H1 (cell line): ENCODE results near the gene FOSL1. TPM values are rescaled to one million over a fixed set of nuclear protein-coding genes. Genes with fewer than 3 reads are reported as not detected.
A peak's percentile ranks its signal among the peaks of the same experiment; 100 is the strongest.

Experiments
- BRCA1 ChIP-seq: IDR thresholded peaks from 2 replicates; pipeline ENCODE4 v1.6.1; 2012; ENCODE audit warnings: low read depth, low read length, improper control_type of control experiment
- CBX8 ChIP-seq: fragments of 300-800, 300-1000 bp; sonication (generic); IDR thresholded peaks from 2 replicates; pipeline ENCODE4 v1.7.1; 2016; ENCODE audit warnings: low read depth, low read length, borderline replicate concordance
- HDAC2 ChIP-seq, 2 experiments: fragments of 300-600 bp in 1 of 2; sonication (generic) in 1 of 2; IDR thresholded peaks; 2 replicates each; pipeline ENCODE4 v1.6.1; 2011 to 2012; ENCODE audit warnings: low read depth in 2 of 2, low read length in 2 of 2, mild to moderate bottlenecking in 2 of 2, moderate library complexity in 2 of 2, borderline replicate concordance in 1 of 2, inconsistent platforms in 1 of 2
- SIX5 ChIP-seq: IDR thresholded peaks from 2 replicates; pipeline ENCODE4 v1.6.1; 2011; ENCODE audit warnings: mild to moderate bottlenecking, low read depth, low read length
- polyA plus RNA-seq, 7 experiments: library from polyadenylated mRNA; depleted of rRNA in 3 of 7; stranded (reverse) in 5 of 7; unstranded in 2 of 7; fragments of >200 nt in 5 of 7; fragments of 200-250 nt in 2 of 7; gene quantifications; 1 replicate in 5 of 7; 2 replicates in 1 of 7; 4 replicates in 1 of 7; pipeline versions ENCODE4 v1.2.1 to v1.2.3, GENCODE V29; 2011 to 2013; ENCODE audit warnings: missing spikeins in 2 of 7, mixed read lengths in 2 of 7
- total RNA-seq: library from RNA; stranded (reverse); fragmentation: NEBNext Ultra II Directional; extraction: Animal tissue kit (Norgen Biotek cat#: 25700); gene quantifications from 2 replicates; pipeline ENCODE4 v1.2.1, GENCODE V29; 2021

Gene FOSL1
- total and polyA plus RNA-seq, 2 of the 8 experiments (the other 6 are each of a cell fraction or from before 2014, with no cell fraction given) = 6.3 to 7.2 TPM

DNA sequence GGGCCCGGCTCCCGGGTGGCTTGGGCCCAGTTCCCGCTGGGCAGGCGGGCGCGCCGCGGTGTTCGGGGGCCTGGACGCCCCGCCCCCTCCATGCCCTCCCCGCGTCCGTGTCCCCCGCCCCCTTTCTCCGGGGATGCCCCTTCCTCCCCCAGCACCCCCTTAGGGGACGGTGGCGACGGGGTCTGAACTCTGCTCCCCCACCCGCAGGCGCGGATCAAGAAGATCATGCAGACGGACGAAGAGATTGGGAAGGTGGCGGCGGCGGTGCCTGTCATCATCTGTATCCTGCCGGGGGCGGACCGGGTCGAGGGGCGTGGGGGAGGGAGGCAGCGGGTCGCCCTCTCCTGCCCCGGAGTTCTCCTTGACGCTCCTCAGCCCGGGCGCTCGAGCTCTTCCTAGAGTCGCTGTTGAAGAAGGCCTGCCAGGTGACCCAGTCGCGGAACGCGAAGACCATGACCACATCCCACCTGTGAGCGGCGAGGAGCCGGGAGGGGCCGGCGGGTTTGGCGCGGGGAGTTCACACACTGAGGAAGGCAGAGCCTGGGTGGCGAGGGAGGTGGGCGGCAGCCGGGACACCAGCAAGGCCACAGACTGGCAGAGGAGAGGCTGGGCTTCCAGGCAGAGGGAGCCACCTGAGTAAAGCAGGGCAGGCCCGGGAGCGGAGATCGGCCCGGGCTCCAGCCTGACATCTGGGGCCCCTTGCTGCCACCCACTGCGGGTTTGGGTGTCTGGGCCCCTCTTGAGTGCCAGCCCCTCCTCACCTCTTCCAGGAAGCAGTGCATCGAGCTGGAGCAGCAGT is 19.6 kb upstream of the FOSL1 start (continued):
- TF ChIP-seq HDAC2 (IDR thresholded peaks at IDR 0.05; ENCODE audit: borderline replicate concordance in 1 of 2, low read depth in 2 of 2, low read length in 2 of 2) (0 out of 4 replicates have a peak, but pooled peaks of 1 of the 2 experiments have one; percentile 16), BRCA1 (no peak), CBX8 (no peak), SIX5 (no peak)
